Transverse colon (tissue), 3 donors: ENCODE measurements around the gene RACGAP1.

Experiments
- EP300 ChIP-seq: sonication (generic); formaldehyde crosslinking; IDR thresholded peaks from one replicate; pipeline ENCODE4 v1.6.1; 2017; ENCODE audit warnings: antibody characterized with exemption, low read depth
- TF ChIP-seq, protein P1 (sequence below), 5 experiments: fragments of 200-600 bp in 3 of 5; fragments of 450-650 bp in 2 of 5; sonication (generic) in 3 of 5; IDR thresholded peaks; 1 replicate in 2 of 5; 2 replicates in 3 of 5; pipeline ENCODE4 v1.5.1; 2016 to 2017; ENCODE audit warnings: antibody characterized with exemption in 5 of 5, inconsistent platforms in 3 of 5, mild to moderate bottlenecking in 2 of 5, moderate library complexity in 1 of 5

- TF ChIP-seq, protein P1, sequence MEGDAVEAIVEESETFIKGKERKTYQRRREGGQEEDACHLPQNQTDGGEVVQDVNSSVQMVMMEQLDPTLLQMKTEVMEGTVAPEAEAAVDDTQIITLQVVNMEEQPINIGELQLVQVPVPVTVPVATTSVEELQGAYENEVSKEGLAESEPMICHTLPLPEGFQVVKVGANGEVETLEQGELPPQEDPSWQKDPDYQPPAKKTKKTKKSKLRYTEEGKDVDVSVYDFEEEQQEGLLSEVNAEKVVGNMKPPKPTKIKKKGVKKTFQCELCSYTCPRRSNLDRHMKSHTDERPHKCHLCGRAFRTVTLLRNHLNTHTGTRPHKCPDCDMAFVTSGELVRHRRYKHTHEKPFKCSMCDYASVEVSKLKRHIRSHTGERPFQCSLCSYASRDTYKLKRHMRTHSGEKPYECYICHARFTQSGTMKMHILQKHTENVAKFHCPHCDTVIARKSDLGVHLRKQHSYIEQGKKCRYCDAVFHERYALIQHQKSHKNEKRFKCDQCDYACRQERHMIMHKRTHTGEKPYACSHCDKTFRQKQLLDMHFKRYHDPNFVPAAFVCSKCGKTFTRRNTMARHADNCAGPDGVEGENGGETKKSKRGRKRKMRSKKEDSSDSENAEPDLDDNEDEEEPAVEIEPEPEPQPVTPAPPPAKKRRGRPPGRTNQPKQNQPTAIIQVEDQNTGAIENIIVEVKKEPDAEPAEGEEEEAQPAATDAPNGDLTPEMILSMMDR (IDR thresholded peaks at IDR 0.05): no peak
- TF ChIP-seq EP300: no peak
These were observed 16.0 kb upstream of the RACGAP1 start for GRCh38 chr12:50041062-50041860.
